Measurements from ENCODE around the gene MAPK8IP3.

MAPK8IP3 gene

DNA sequence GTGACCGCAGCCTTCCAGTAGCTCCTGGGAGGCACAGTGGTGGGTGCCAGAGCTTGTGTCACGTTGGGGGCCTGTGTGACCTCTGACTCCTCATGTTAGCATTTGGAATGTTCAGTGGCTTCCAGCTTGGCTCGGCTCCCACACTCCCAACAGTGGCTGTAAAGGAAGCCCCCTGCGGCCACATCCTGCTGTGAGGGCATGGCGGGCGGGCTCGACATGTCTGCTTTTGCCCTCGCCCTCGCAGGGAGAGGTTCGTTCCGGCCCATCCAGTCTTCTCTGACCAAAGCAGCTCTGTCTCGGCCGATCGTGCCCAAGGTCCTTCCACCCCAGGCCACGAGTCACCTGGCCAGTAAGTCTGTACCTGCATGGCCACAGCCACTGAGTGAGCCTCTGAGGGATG is 40.2 kb upstream of the MAPK8IP3 start:
- H3K27ac ChIP-seq = no peak overlapping the region
- TF ChIP-seq, protein P1, sequence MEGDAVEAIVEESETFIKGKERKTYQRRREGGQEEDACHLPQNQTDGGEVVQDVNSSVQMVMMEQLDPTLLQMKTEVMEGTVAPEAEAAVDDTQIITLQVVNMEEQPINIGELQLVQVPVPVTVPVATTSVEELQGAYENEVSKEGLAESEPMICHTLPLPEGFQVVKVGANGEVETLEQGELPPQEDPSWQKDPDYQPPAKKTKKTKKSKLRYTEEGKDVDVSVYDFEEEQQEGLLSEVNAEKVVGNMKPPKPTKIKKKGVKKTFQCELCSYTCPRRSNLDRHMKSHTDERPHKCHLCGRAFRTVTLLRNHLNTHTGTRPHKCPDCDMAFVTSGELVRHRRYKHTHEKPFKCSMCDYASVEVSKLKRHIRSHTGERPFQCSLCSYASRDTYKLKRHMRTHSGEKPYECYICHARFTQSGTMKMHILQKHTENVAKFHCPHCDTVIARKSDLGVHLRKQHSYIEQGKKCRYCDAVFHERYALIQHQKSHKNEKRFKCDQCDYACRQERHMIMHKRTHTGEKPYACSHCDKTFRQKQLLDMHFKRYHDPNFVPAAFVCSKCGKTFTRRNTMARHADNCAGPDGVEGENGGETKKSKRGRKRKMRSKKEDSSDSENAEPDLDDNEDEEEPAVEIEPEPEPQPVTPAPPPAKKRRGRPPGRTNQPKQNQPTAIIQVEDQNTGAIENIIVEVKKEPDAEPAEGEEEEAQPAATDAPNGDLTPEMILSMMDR (conservative IDR thresholded peaks at IDR 0.05) = no peak

DNA sequence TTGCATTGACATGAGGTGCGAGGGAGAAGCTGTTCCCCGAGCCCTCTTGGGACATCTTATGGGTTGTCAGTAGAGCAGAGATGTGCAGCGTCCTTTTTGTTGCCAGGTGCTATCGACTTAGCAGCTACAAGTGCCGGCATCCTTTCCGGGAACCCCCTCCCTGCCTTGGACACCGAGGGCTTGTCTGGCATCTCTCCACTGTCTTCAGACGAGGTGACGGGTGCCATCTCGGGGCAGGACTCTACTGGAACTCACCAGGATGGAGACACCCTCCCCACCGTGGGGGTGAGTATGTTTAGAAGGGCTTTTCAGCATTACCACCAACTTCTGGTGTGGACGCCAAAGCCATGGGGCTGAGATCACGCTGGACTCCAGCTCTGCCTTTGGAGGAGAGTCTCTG is 39.7 kb upstream of the MAPK8IP3 start:
- H3K27ac ChIP-seq = no peak overlapping the region
- TF ChIP-seq, protein P1 (conservative IDR thresholded peaks at IDR 0.05) = no peak

DNA sequence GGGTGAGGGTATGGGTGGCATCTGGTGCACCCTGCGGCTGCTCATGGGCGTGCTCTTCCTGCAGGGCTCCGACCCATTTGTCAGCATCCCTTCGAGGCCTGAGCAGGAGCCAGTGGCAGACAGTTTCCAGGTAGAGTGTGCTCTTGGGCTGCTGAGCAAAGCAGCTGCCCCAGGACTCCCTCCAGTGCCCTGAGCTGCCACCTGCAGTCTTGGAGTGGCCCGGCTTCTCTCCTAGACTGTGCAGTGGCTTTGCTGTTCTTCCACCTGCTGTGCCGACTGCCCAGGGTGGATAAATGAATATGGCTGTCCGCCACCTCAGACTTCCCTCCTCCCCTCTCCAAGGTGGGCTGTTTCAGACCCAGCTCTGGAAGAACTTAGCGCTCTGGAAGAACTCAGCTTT is 38.7 kb upstream of the MAPK8IP3 start:
- TF ChIP-seq, protein P1 (conservative IDR thresholded peaks at IDR 0.05) = no peak
- no peak overlapping the region for H3K27ac ChIP-seq

DNA sequence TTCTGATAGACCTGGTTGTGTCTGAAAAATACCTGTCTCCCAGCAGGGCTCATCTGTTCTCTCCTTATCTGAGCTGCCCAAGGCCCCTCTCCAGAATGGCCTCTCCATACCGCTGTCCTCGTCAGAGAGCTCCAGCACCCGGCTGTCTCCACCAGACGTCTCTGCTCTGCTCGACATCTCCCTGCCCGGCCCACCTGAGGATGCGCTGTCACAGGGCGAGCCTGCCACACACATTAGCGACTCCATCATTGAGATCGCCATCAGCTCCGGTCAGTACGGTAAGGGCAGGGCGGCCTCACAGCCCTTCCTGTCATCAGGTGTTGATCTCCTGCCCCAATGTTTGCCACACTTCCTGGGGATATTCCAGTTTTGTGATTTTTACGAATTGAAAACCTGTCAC is 38.1 kb upstream of the MAPK8IP3 start:
- no peak overlapping the region for H3K27ac ChIP-seq
- TF ChIP-seq, protein P1 (conservative IDR thresholded peaks at IDR 0.05) = no peak

DNA sequence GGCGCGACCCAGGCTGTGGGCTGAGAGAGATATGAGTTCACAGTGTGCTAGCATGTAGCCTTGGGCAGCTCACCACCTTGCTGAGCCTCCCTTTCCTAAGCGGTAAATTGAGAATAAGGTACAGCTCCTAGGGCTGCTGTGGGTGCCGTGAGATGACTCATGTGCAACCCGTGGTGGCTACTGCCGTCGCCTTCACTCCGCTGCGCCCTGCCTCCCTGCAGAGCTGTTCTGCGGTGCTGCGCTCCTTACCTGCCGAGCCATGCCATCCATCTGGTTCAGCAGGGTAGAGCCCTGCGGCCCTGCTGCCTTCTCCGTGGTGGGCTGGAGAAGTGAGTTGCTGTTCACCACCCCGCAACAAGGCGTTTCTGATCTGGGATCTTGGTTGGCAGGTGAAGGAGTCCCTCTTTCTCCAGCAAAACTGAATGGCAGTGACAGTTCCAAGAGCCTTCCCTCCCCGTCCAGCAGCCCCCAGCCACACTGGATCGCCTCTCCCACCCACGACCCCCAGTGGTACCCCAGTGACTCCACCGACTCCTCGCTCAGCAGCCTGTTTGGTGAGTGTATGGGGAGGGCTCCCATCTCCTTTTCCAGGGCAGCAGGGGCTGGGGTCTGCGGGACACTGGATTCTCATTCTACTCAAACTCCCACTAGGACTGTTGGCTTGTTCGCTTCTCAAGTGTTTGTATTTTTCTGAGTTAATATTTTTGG is 37.2 kb upstream of the MAPK8IP3 start:
- TF ChIP-seq, protein P1 (conservative IDR thresholded peaks at IDR 0.05) = no peak
- no peak overlapping the region for H3K27ac ChIP-seq

DNA sequence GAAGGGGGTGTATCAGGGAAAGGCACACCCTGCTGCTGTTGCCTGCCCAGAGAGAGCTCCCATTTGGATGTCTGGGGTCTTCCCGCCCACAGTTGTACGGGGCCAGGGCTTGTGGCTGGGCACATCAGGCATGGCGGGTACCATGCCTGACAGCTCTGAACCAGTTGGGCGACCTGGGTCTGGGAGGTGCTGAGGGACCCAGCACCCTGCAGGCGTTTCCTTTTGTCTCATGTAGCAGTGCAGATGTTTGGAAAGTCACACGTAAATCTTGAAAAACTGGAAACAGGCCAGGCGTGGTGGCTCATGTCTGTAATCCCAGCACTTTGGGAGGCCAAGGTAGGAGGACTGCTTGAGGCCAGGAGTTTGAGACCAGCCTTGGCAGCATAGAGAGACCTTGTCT is 36.3 kb upstream of the MAPK8IP3 start:
- TF ChIP-seq, protein P1 (conservative IDR thresholded peaks at IDR 0.05) = no peak
- H3K27ac ChIP-seq = no peak overlapping the region

DNA sequence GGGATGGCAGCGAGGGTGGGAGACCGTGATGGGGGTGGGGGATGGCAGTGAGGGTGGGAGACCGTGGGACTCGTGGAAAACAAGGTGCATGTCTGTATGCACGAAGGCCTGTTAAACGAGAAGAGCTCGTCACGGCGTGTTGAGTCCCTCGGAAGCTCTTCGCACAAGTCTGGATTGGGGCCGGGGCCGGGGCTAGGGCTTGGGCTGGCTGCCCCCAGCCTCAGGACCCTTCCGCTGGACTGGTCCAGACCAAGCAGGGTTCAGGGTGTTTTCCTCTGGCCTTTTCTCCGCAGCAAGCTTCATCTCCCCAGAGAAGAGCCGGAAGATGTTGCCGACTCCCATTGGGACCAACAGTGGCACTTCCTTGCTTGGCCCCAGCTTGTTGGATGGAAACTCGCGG is 35.6 kb upstream of the MAPK8IP3 start:
- no peak overlapping the region for H3K27ac ChIP-seq
- TF ChIP-seq, protein P1 (conservative IDR thresholded peaks at IDR 0.05) = no peak
